Nephron (organoid): ENCODE results near the gene MUC6.

Experiments used
- H3K27ac Mint-ChIP-seq, 3 experiments: 2 replicates each; pipeline ENCODE4 v1.8.0; 2020; ENCODE audit warnings: mixed read lengths in 3 of 3, mild to moderate bottlenecking in 2 of 3, moderate library complexity in 1 of 3
- H3K27me3 Mint-ChIP-seq: 2 replicates; pipeline ENCODE4 v1.8.0; 2021; ENCODE audit warnings: low read depth, mild to moderate bottlenecking, moderate library complexity, mixed read lengths
- H3K36me3 Mint-ChIP-seq: 2 replicates; pipeline ENCODE4 v1.8.0; 2020; ENCODE audit warnings: low read depth, mixed read lengths
- H3K4me1 Mint-ChIP-seq: 2 replicates; pipeline ENCODE4 v1.8.0; 2020; ENCODE audit warnings: mixed read lengths
- H3K4me3 Mint-ChIP-seq, 3 experiments: 2 replicates each; pipeline ENCODE4 v1.8.0; 2020; ENCODE audit warnings: mild to moderate bottlenecking in 3 of 3, mixed read lengths in 3 of 3, moderate library complexity in 2 of 3
- H3K9me3 Mint-ChIP-seq: 2 replicates; pipeline ENCODE4 v1.8.0; 2020; ENCODE audit warnings: mixed read lengths
- TF ChIP-seq, protein P1 (sequence below), 3 experiments: fragments of 200-600 bp; sonication (generic); IDR thresholded peaks; one replicate each; pipeline ENCODE4 v1.5.0; 2021; ENCODE audit warnings: antibody characterized with exemption in 3 of 3; ENCODE audit not compliant: unreplicated experiment in 3 of 3

Gene MUC6

GRCh38 chr11:997907-998306 is 38.6 kb downstream of the MUC6 start:
- H3K9me3 Mint-ChIP-seq, result no peaks in the 10 kb centered on the region
- TF ChIP-seq, protein P1, sequence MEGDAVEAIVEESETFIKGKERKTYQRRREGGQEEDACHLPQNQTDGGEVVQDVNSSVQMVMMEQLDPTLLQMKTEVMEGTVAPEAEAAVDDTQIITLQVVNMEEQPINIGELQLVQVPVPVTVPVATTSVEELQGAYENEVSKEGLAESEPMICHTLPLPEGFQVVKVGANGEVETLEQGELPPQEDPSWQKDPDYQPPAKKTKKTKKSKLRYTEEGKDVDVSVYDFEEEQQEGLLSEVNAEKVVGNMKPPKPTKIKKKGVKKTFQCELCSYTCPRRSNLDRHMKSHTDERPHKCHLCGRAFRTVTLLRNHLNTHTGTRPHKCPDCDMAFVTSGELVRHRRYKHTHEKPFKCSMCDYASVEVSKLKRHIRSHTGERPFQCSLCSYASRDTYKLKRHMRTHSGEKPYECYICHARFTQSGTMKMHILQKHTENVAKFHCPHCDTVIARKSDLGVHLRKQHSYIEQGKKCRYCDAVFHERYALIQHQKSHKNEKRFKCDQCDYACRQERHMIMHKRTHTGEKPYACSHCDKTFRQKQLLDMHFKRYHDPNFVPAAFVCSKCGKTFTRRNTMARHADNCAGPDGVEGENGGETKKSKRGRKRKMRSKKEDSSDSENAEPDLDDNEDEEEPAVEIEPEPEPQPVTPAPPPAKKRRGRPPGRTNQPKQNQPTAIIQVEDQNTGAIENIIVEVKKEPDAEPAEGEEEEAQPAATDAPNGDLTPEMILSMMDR (IDR thresholded peaks at IDR 0.05; ENCODE audit: unreplicated experiment in 3 of 3), result no peak
- H3K4me3 Mint-ChIP-seq, result no peak overlapping the region
- H3K27ac Mint-ChIP-seq, result no peak overlapping the region
- peaks cover 42% of the 10 kb centered on the region for H3K36me3 Mint-ChIP-seq
- peaks cover 36% of the 10 kb centered on the region for H3K4me1 Mint-ChIP-seq
- no peaks in the 10 kb centered on the region for H3K27me3 Mint-ChIP-seq

DNA sequence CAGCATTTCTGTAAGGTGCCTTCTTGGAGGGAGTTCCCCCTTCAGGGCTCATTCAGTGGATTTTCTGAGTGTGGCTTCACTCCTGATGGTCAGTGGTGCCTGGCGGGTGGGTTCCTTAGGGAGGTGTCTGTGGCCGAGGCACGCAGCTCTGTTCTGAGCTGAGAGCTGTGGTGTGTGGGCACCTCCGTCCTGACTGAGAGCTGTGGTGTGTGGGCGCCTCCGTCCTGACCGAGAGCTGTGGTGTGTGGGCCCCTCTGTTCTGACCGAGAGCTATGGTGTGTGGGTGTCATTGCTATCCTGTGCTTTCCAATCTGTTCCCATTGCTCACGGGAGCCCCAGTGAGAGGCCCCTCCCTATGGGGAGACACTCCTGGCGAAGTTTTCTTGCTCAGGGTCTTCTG is 39.8 kb downstream of the MUC6 start:
- H3K4me1 Mint-ChIP-seq, result peaks cover 32% of the 10 kb centered on the region
- peak overlapping the region; percentile 88 to 96 (median 92) for H3K27ac Mint-ChIP-seq
- H3K4me3 Mint-ChIP-seq, result no peak overlapping the region
- H3K27me3 Mint-ChIP-seq, result no peaks in the 10 kb centered on the region
- no peaks in the 10 kb centered on the region for H3K9me3 Mint-ChIP-seq
- peaks cover 39% of the 10 kb centered on the region for H3K36me3 Mint-ChIP-seq
- TF ChIP-seq, protein P1 (IDR thresholded peaks at IDR 0.05; ENCODE audit: unreplicated experiment in 3 of 3), result no peak

DNA sequence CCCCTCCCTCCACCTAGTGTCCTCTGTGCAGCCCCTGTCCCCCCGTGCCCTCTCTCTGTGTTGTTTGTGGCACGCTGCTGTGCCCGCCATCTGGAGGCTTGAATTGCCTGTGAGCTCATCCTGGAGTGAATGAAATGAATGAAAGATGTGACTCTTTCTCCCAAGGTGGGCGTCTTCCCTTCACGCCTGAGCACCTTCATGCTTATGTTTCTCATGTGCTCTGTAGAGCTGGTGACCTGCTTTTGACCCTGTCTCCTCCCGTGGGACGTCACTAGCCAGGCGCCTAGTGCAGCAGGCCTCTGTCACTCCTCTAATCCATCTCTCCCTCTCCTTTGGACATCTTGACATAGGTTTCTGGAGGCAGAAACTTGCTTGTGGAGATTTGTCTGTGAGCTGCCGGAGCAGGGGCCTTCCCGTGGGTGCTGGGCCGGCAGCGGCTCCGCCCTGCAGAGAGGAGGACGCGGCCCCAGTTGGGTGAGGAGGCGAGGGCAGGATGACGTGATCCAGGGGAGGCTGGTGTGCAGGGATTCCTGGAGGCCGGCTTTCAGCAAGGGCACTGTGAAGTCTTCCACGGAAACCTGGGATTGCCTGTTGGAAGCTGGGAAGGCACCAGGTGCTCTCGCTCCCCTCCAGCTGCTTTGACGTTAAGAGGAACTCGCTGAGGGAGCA is 40.6 kb downstream of the MUC6 start:
- TF ChIP-seq, protein P1 (IDR thresholded peaks at IDR 0.05; ENCODE audit: unreplicated experiment in 3 of 3), result no peak
- Mint-ChIP-seq H3K9me3 (no peaks in the 10 kb centered on the region), H3K27ac (peak overlapping the region; percentile 88 to 96 (median 92)), H3K27me3 (no peaks in the 10 kb centered on the region), H3K4me3 (peak overlapping the region in 2 of 3 experiments; percentile 8 to 42), H3K4me1 (peaks cover 24% of the 10 kb centered on the region), H3K36me3 (peaks cover 34% of the 10 kb centered on the region)

GRCh38 chr11:995044-995751 is 41.3 kb downstream of the MUC6 start:
- Mint-ChIP-seq H3K9me3 (no peaks in the 10 kb centered on the region), H3K27ac (peak overlapping the region; percentile 88 to 96 (median 92))

GRCh38 chr11:993632-994167 is 42.8 kb downstream of the MUC6 start:
- H3K27me3 Mint-ChIP-seq, result no peaks in the 10 kb centered on the region
- peaks cover 30% of the 10 kb centered on the region for H3K36me3 Mint-ChIP-seq
- H3K9me3 Mint-ChIP-seq, result no peaks in the 10 kb centered on the region
- no peak overlapping the region for H3K4me3 Mint-ChIP-seq
- peaks cover 19% of the 10 kb centered on the region for H3K4me1 Mint-ChIP-seq
- TF ChIP-seq, protein P1 (IDR thresholded peaks at IDR 0.05; ENCODE audit: unreplicated experiment in 3 of 3), result no peak
- no peak overlapping the region for H3K27ac Mint-ChIP-seq

More at GRCh38 chr11:995044-995751, 41.3 kb downstream of the MUC6 start:
- peaks cover 31% of the 10 kb centered on the region for H3K36me3 Mint-ChIP-seq
- peaks cover 19% of the 10 kb centered on the region for H3K4me1 Mint-ChIP-seq
- TF ChIP-seq, protein P1 (IDR thresholded peaks at IDR 0.05; ENCODE audit: unreplicated experiment in 3 of 3), result no peak
- H3K27me3 Mint-ChIP-seq, result no peaks in the 10 kb centered on the region
- H3K4me3 Mint-ChIP-seq, result no peak overlapping the region
